MCF 10A (cell line): ENCODE measurements around the gene AOX1. TPM values are rescaled to one million over a fixed set of nuclear protein-coding genes. Genes with fewer than 3 reads are reported as not detected.
A peak's percentile ranks its signal among the peaks of the same experiment; 100 is the strongest.

Source experiments
- BruUV-seq: library from RNA; stranded (reverse); fragments of 400-500 nt; replicated peaks from 2 replicates; lab custom pipeline; 2021; lab: Mats Ljungman, UMichigan
- CTCF ChIA-PET: fragments of 300-600 bp; sonication (Branson Sonifier 250); formaldehyde crosslinking; extraction: SDS; loops from one replicate; lab custom pipeline; 2021; ENCODE audit warnings: antibody characterized with exemption, inconsistent platforms; lab: Yijun Ruan, JAX
- POLR2A ChIA-PET: fragments of 300-600, 350-650 bp; sonication (Branson Sonifier 250); formaldehyde crosslinking; extraction: SDS; loops from one replicate; lab custom pipeline; 2020; ENCODE audit warnings: antibody characterized with exemption, inconsistent platforms; lab: Yijun Ruan, JAX
- DNase-seq: peaks from one replicate; pipeline ENCODE4 v3.0.0-alpha.2; 2018; ENCODE audit not compliant: unreplicated experiment
- H3K27ac Mint-ChIP-seq: one replicate; pipeline ENCODE4 v1.8.0; 2022; ENCODE audit warnings: mild to moderate bottlenecking, low read depth, mixed read lengths; ENCODE audit not compliant: unreplicated experiment
- H3K27me3 Mint-ChIP-seq: one replicate; pipeline ENCODE4 v1.8.0; 2022; ENCODE audit warnings: mixed read lengths; ENCODE audit not compliant: insufficient read depth, unreplicated experiment
- H3K36me3 Mint-ChIP-seq: one replicate; pipeline ENCODE4 v1.8.0; 2022; ENCODE audit warnings: mild to moderate bottlenecking, moderate library complexity, mixed read lengths; ENCODE audit not compliant: insufficient read depth, unreplicated experiment
- H3K4me1 Mint-ChIP-seq: one replicate; pipeline ENCODE4 v1.8.0; 2022; ENCODE audit warnings: mixed read lengths; ENCODE audit not compliant: insufficient read depth, unreplicated experiment
- H3K4me3 Mint-ChIP-seq: one replicate; pipeline ENCODE4 v1.8.0; 2022; ENCODE audit warnings: mild to moderate bottlenecking, moderate library complexity, mixed read lengths; ENCODE audit not compliant: unreplicated experiment
- H3K9me3 Mint-ChIP-seq: one replicate; pipeline ENCODE4 v1.8.0; 2022; ENCODE audit warnings: mixed read lengths; ENCODE audit not compliant: unreplicated experiment
- CTCF ChIP-seq: fragments of 200-600 bp; IDR thresholded peaks from one replicate; pipeline ENCODE4 v1.8.0; 2022; ENCODE audit warnings: antibody characterized with exemption, mild to moderate bottlenecking; ENCODE audit not compliant: unreplicated experiment
- intact Hi-C: fragments of 100-400 bp; cut with micrococcal nuclease; formaldehyde crosslinking; loops from 2 replicates; pipeline ENCODE4 v1.14.1; 2022
- total RNA-seq: library from RNA; stranded (reverse); gene quantifications from 2 replicates; pipeline ENCODE4 v1.2.3, GENCODE V29; 2022

Gene AOX1
- total RNA-seq, 1 experiment from 2014 or later = 54.0 TPM

DNA sequence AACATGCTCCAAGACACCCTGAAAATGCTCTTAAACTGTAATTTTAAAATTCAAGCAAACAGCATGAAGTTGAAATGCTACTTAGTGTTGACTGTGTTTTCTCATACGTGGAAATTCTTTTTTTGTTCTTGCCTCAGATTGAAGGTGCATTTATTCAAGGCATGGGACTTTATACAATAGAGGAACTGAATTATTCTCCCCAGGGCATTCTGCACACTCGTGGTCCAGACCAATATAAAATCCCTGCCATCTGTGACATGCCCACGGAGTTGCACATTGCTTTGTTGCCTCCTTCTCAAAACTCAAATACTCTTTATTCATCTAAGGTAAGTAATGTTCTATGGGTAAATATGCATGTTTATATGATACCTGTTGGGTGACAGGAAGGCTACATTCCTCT, 82.7 kb downstream of the AOX1 start:
- no TSS peak for BruUV-seq
- CTCF ChIA-PET = interaction anchor here (1.0 kb wide), 1 partner anchor 88 kb away, joined by 3 read pairs; no protein-coding TSS in a partner anchor
- H3K27me3 Mint-ChIP-seq = no peaks in the 10 kb centered on the region
- no peak for TF ChIP-seq CTCF
- POLR2A ChIA-PET = interaction anchor here (0.6 kb wide), 1 partner anchor 8 kb away, joined by 3 read pairs; no protein-coding TSS in a partner anchor
- no peak overlapping the region for H3K27ac Mint-ChIP-seq
- H3K36me3 Mint-ChIP-seq = peaks cover 8% of the 10 kb centered on the region
- no peak overlapping the region for H3K4me3 Mint-ChIP-seq
- no peaks in the 10 kb centered on the region for H3K4me1 Mint-ChIP-seq
- no peak for DNase-seq
- H3K9me3 Mint-ChIP-seq = peaks cover 7% of the 10 kb centered on the region
- intact Hi-C loops = no loop called here

DNA sequence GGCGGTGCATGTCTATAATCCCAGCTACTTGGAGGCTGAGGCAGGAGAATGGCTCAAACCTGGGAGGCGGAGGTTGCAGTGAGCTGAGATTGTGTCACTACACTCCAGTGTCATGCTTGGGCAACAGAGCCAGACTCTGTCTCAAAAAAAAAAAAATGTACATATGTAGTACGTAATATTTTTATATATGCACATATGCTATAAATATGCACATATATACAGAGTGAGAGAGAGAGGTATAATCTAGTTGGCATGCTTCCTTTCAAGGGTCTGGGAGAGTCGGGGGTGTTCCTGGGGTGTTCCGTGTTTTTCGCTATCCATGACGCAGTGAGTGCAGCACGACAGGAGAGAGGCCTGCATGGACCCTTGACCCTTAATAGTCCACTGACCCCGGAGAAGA, 83.5 kb downstream of the AOX1 start:
- no peak for TF ChIP-seq CTCF
- H3K27me3 Mint-ChIP-seq = no peaks in the 10 kb centered on the region
- ChIA-PET POLR2A (no interaction called here), CTCF (no interaction called here)
- H3K36me3 Mint-ChIP-seq = peaks cover 8% of the 10 kb centered on the region
- intact Hi-C loops = no loop called here
- H3K4me3 Mint-ChIP-seq = no peak overlapping the region
- no peak for DNase-seq
- no peaks in the 10 kb centered on the region for H3K4me1 Mint-ChIP-seq
- H3K27ac Mint-ChIP-seq = no peak overlapping the region
- H3K9me3 Mint-ChIP-seq = peaks cover 7% of the 10 kb centered on the region
- no TSS peak for BruUV-seq

DNA sequence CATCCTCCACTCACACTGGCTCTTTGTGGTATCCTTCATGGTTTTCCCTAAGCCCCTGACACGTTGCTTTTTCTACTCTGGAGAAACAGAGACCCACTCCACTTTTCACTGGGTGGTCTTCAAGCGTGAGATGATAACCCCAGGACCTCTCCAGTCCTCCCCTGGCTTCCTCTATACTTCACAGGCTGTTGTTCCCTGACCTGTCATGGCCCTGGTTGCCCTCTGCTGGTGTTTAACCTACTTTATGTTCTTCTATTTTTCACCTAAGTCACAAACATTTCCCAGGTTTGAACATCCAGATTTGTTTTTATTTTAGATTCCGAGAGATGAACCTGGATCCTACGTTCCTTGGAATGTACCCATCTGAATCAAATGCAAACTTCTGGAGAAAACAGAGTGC, 84.5 kb downstream of the AOX1 start:
- intact Hi-C loops = loop anchor here (5.0 to 10.0 kb wide), 2 partner anchors 53 to 96 kb away; no protein-coding TSS in a partner anchor
- POLR2A ChIA-PET = interaction anchor here (0.5 to 1.3 kb wide), 4 partner anchors 8 to 1761 kb away, joined by 3 to 4 read pairs (median 3); no protein-coding TSS in a partner anchor

DNA sequence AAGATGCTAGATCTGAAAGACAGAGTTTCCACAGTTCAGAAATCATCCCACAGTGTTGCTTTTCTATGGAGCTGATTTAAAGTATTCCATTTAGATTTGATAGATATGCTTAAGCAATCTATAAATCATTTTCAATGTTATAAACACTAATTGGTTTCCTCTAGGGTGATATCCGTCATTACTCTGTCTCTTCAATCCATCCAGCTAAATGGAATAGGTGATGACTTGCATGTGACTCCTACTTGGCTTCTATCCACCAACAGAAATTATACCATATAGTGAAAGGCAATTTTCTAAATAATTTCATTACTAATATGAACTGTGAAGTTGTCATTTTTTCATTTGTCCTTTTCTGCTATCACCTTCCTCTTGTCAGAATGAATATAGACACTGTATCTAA, 84.9 kb downstream of the AOX1 start:
- CTCF ChIA-PET = interaction anchor here (0.6 kb wide), 2 partner anchors 10 to 280 kb away, joined by 3 to 4 read pairs; no protein-coding TSS in a partner anchor

More for the DNA sequence above, 84.5 kb downstream of the AOX1 start:
- no peak for TF ChIP-seq CTCF
- Mint-ChIP-seq H3K27ac (no peak overlapping the region), H3K27me3 (no peaks in the 10 kb centered on the region), H3K4me3 (no peak overlapping the region), H3K4me1 (no peaks in the 10 kb centered on the region), H3K9me3 (peaks cover 7% of the 10 kb centered on the region), H3K36me3 (peaks cover 8% of the 10 kb centered on the region)
- BruUV-seq = no TSS peak
- DNase-seq = no peak
- CTCF ChIA-PET = no interaction called here

More for the DNA sequence above, 84.9 kb downstream of the AOX1 start:
- Mint-ChIP-seq H3K4me1 (no peaks in the 10 kb centered on the region), H3K9me3 (peaks cover 7% of the 10 kb centered on the region), H3K27me3 (no peaks in the 10 kb centered on the region), H3K4me3 (no peak overlapping the region), H3K36me3 (peaks cover 8% of the 10 kb centered on the region), H3K27ac (no peak overlapping the region)
- intact Hi-C loops = loop anchor here (5.0 to 10.0 kb wide), 2 partner anchors 53 to 96 kb away; no protein-coding TSS in a partner anchor
- POLR2A ChIA-PET = interaction anchor here (0.5 to 1.3 kb wide), 4 partner anchors 8 to 1760 kb away, joined by 3 to 4 read pairs (median 3); no protein-coding TSS in a partner anchor
- TF ChIP-seq CTCF = no peak
- BruUV-seq = TSS peak; percentile 72
- no peak for DNase-seq
